ENCODE measurements around the gene PACC1. TPM values are rescaled to one million over a fixed set of nuclear protein-coding genes. Genes with fewer than 3 reads are reported as not detected.

The PACC1 gene
- total RNA-seq, 2 experiments from 2014 or later = 11.1 to 11.7 TPM

DNA sequence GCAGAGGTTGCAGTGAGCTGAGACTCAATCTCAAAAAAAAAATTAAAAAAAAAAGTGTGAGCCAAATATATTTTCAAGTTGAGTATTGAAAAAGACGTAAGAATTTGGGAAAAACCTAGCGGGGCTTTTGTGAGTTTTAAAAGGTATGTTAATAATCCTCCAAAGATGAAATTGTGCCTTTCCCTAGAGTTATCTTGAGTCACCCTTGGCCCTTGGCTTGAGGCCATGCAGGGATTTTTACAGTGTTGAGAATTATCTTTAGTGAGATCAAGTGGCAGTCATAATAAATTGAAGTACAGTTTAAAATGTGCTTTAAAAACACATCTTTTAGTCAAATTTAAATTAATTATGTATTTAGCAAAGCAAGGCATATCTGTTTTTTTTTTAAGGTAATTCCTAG is 96.8 kb downstream of the PACC1 start:
- intact Hi-C loops (cut with micrococcal nuclease) = no loop called here
- CTCF ChIA-PET = interaction anchor here (0.9 to 1.5 kb wide), 3 partner anchors 10 to 138 kb away, joined by 3 to 5 read pairs (median 4); no protein-coding TSS in a partner anchor
- TF ChIP-seq, protein P1, sequence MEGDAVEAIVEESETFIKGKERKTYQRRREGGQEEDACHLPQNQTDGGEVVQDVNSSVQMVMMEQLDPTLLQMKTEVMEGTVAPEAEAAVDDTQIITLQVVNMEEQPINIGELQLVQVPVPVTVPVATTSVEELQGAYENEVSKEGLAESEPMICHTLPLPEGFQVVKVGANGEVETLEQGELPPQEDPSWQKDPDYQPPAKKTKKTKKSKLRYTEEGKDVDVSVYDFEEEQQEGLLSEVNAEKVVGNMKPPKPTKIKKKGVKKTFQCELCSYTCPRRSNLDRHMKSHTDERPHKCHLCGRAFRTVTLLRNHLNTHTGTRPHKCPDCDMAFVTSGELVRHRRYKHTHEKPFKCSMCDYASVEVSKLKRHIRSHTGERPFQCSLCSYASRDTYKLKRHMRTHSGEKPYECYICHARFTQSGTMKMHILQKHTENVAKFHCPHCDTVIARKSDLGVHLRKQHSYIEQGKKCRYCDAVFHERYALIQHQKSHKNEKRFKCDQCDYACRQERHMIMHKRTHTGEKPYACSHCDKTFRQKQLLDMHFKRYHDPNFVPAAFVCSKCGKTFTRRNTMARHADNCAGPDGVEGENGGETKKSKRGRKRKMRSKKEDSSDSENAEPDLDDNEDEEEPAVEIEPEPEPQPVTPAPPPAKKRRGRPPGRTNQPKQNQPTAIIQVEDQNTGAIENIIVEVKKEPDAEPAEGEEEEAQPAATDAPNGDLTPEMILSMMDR (IDR thresholded peaks at IDR 0.05) = no peak
- no peak for DNase-seq
- H3K27ac Mint-ChIP-seq = peak overlapping the region; percentile 20
- POLR2A ChIA-PET = no interaction called here
- peaks cover under 1% of the 10 kb centered on the region for H3K9me3 Mint-ChIP-seq
- H3K4me3 Mint-ChIP-seq = no peak overlapping the region
- H3K36me3 Mint-ChIP-seq (ENCODE audit: low read depth) = peaks cover 14% of the 10 kb centered on the region
- H3K4me1 Mint-ChIP-seq (ENCODE audit: low read depth) = peaks cover 26% of the 10 kb centered on the region
- H3K27me3 Mint-ChIP-seq = no peaks in the 10 kb centered on the region
- no peak for ATAC-seq

DNA sequence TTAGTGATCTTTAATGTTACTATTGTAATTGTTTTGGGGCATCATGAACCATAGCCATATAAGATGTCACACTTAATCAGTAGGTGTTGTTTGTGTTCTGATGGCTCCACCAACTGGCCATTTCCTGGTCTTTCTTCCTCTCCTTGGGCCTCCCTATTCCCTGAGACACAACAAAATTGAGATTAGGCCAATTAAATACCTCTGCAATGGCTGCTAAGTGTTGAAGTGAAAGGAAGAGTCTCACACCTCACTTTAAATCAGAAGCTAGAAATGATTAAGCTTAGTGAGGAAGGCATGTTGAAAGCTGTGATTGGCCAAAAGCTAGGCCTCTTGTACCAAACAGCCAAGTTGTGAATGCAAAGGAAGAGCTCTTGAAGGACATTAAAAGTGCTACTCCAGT is 98.8 kb downstream of the PACC1 start:
- peaks cover 22% of the 10 kb centered on the region for H3K36me3 Mint-ChIP-seq (ENCODE audit: low read depth)
- TF ChIP-seq, protein P1 (IDR thresholded peaks at IDR 0.05) = peak; percentile 6
- H3K4me3 Mint-ChIP-seq = no peak overlapping the region
- DNase-seq = peak; percentile 28
- no peaks in the 10 kb centered on the region for H3K27me3 Mint-ChIP-seq
- peak; percentile 83 for ATAC-seq
- ChIA-PET CTCF (interaction anchor here (0.7 to 1.1 kb wide), 4 partner anchors 13 to 253 kb away, joined by 3 to 6 read pairs (median 3); no protein-coding TSS in a partner anchor), POLR2A (no interaction called here)
- peak overlapping the region; percentile 60 for H3K27ac Mint-ChIP-seq
- peaks cover 4% of the 10 kb centered on the region for H3K9me3 Mint-ChIP-seq
- intact Hi-C loops (cut with micrococcal nuclease) = no loop called here
- H3K4me1 Mint-ChIP-seq (ENCODE audit: low read depth) = peaks cover 26% of the 10 kb centered on the region

DNA sequence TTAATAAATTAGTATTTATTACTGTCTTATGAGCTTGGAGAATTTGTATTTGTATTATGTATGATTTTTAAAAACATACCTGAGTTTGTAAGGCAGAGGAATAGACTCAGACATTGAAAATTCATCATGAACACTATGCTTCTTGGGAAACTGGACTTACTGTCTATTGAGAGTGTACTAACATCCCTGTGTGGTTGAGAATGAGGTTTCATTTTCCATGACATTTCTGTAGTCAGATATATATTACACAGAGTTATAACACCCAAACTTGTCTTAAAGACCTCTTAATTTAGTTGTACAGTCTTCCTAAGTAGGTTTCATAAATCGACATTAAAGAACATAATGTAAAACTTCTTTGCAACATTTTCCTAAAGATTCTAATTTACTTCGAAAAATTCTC is 99.5 kb downstream of the PACC1 start:
- ATAC-seq (no peak), DNase-seq (no peak)
- intact Hi-C loops (cut with micrococcal nuclease) = no loop called here
- POLR2A ChIA-PET = interaction anchor here (1.5 kb wide), 1 partner anchor 12 kb away, joined by 4 read pairs; no protein-coding TSS in a partner anchor
- H3K4me1 Mint-ChIP-seq (ENCODE audit: low read depth) = peaks cover 32% of the 10 kb centered on the region
- TF ChIP-seq, protein P1 (IDR thresholded peaks at IDR 0.05) = no peak
- H3K9me3 Mint-ChIP-seq = peaks cover 4% of the 10 kb centered on the region
- CTCF ChIA-PET = interaction anchor here (0.9 kb wide), 1 partner anchor 24 kb away, joined by 3 read pairs; no protein-coding TSS in a partner anchor
- no peaks in the 10 kb centered on the region for H3K27me3 Mint-ChIP-seq
- H3K27ac Mint-ChIP-seq = no peak overlapping the region
- H3K36me3 Mint-ChIP-seq (ENCODE audit: low read depth) = peaks cover 27% of the 10 kb centered on the region
- H3K4me3 Mint-ChIP-seq = no peak overlapping the region

Other genes starting within 250 kb of the PACC1 start
- gene PPP2R5A, start 129.5 kb downstream of the PACC1 start, total RNA-seq = 10 to 100 TPM; 35.2 to 36.5 TPM
- 10 to 100 TPM; 27.7 to 35.4 TPM for gene NENF, start 18.0 kb upstream of the PACC1 start, total RNA-seq
- gene ATF3, start 193.9 kb upstream of the PACC1 start, total RNA-seq = 10 to 100 TPM; 35.4 to 41.3 TPM